HepG2 (cell line): ENCODE measurements around the gene SLC8B1. TPM values are rescaled to one million over a fixed set of nuclear protein-coding genes. Genes with fewer than 3 reads are reported as not detected.

Experiments
- ARID3A ChIP-seq: IDR thresholded peaks from 2 replicates; pipeline ENCODE4 v1.6.1; 2012; ENCODE audit warnings: low read depth, low read length, improper control_type of control experiment
- ATM ChIP-seq: fragments of 450-650 bp; IDR thresholded peaks from 2 replicates; pipeline ENCODE4 v1.7.1; 2017; ENCODE audit warnings: mild to moderate bottlenecking, borderline replicate concordance
- BORCS8-MEF2B ChIP-seq: sonication (generic); formaldehyde crosslinking; IDR thresholded peaks from 2 replicates; pipeline ENCODE4 v1.8.0; 2022; ENCODE audit warnings: mild to moderate bottlenecking, missing genetic modification reagents
- CBFB ChIP-seq: sonication (generic); formaldehyde crosslinking; IDR thresholded peaks from 2 replicates; pipeline ENCODE4 v1.4.0; 2020; ENCODE audit warnings: missing genetic modification reagents
- CC2D1A ChIP-seq: sonication (generic); formaldehyde crosslinking; IDR thresholded peaks from 2 replicates; pipeline ENCODE4 v1.8.1; 2023; ENCODE audit warnings: mild to moderate bottlenecking, missing genetic modification reagents
- HCFC1 ChIP-seq: fragments of 150-350 bp; IDR thresholded peaks from 2 replicates; pipeline ENCODE4 v1.6.1; 2014; ENCODE audit warnings: low read depth, low read length
- NFATC3 ChIP-seq: sonication (generic); formaldehyde crosslinking; IDR thresholded peaks from 2 replicates; pipeline ENCODE4 v1.5.1; 2020; ENCODE audit warnings: mild to moderate bottlenecking, missing genetic modification reagents
- NRL ChIP-seq: sonication (generic); formaldehyde crosslinking; IDR thresholded peaks from 2 replicates; pipeline ENCODE4 v1.5.0; 2020; ENCODE audit warnings: missing genetic modification reagents, mild to moderate bottlenecking, moderate library complexity, borderline replicate concordance
- SALL2 ChIP-seq: sonication (generic); formaldehyde crosslinking; IDR thresholded peaks from 2 replicates; pipeline ENCODE4 v1.8.1; 2023; ENCODE audit warnings: mild to moderate bottlenecking, missing genetic modification reagents, inconsistent platforms
- TAF15 ChIP-seq: fragments of 200-400 bp; formaldehyde crosslinking; IDR thresholded peaks from one replicate; pipeline ENCODE4 v1.6.1; 2018; ENCODE audit warnings: mild to moderate bottlenecking, low read depth, low read length; ENCODE audit not compliant: poor library complexity, severe bottlenecking
- ZBTB7B ChIP-seq: sonication (generic); formaldehyde crosslinking; IDR thresholded peaks from 2 replicates; pipeline ENCODE4 v1.4.0; 2020; ENCODE audit warnings: missing genetic modification reagents
- ZNF18 ChIP-seq: sonication (generic); formaldehyde crosslinking; IDR thresholded peaks from 2 replicates; pipeline ENCODE4 v1.8.0; 2022; ENCODE audit warnings: mild to moderate bottlenecking, missing genetic modification reagents; ENCODE audit not compliant: insufficient replicate concordance
- ZNF234 ChIP-seq: sonication (generic); formaldehyde crosslinking; conservative IDR thresholded peaks from 2 replicates; pipeline ENCODE4 v1.5.1; 2020; ENCODE audit warnings: mild to moderate bottlenecking, missing genetic modification reagents
- ZNF251 ChIP-seq: sonication (generic); formaldehyde crosslinking; IDR thresholded peaks from 2 replicates; pipeline ENCODE4 v1.9.0; 2021; ENCODE audit warnings: mild to moderate bottlenecking, missing genetic modification reagents
- ZNF276 ChIP-seq: sonication (generic); formaldehyde crosslinking; IDR thresholded peaks from 2 replicates; pipeline ENCODE4 v1.4.0; 2020; ENCODE audit warnings: mild to moderate bottlenecking, low read depth, missing genetic modification reagents
- ZNF609 ChIP-seq: sonication (generic); formaldehyde crosslinking; IDR thresholded peaks from 2 replicates; pipeline ENCODE4 v1.4.0; 2020; ENCODE audit warnings: mild to moderate bottlenecking, missing genetic modification reagents, borderline replicate concordance
- ZNF780A ChIP-seq: sonication (generic); formaldehyde crosslinking; IDR thresholded peaks from 2 replicates; pipeline ENCODE4 v1.8.0; 2022; ENCODE audit warnings: mild to moderate bottlenecking, missing genetic modification reagents, moderate library complexity
- polyA plus RNA-seq, 8 experiments: library from polyadenylated mRNA; depleted of rRNA in 3 of 8; stranded (reverse) in 7 of 8; unstranded in 1 of 8; fragments of >200 nt; fragmentation: Illumina TruSeq in 4 of 8; extraction: Trizol in 4 of 8; gene quantifications; 2 replicates each; pipeline versions ENCODE4 v1.2.1 to v1.2.3, GENCODE V29; 2011 to 2016; ENCODE audit warnings: low read depth in 4 of 8, missing spikeins in 1 of 8, mixed read lengths in 1 of 8; ENCODE audit not compliant: insufficient read depth in 1 of 8
- total RNA-seq, 5 experiments: library from RNA; depleted of rRNA; stranded (reverse); fragments of >200 nt; fragmentation: Illumina TruSeq; extraction: Trizol; gene quantifications; 2 replicates each; pipeline ENCODE4 v1.2.3, GENCODE V29; 2016; ENCODE audit warnings: low read depth in 1 of 5
- TF ChIP-seq, protein P1 (sequence below): sonication (generic); formaldehyde crosslinking; IDR thresholded peaks from 2 replicates; pipeline ENCODE4 v1.8.0; 2022; ENCODE audit warnings: low read depth, missing genetic modification reagents

Gene SLC8B1
- total and polyA plus RNA-seq, 2 of the 13 experiments (the other 11 are each of a cell fraction or from before 2014, with no cell fraction given) = 6.8 to 8.0 TPM

- TF ChIP-seq ZNF276 (no peak), SALL2 (CRISPR knock-in tag) (no peak), ATM (no peak), ZNF234 (CRISPR knock-in tag) (no peak), TAF15 (no peak), ZNF251 (CRISPR knock-in tag) (no peak), BORCS8-MEF2B (CRISPR knock-in tag) (no peak), ZNF780A (CRISPR knock-in tag) (no peak), CC2D1A (CRISPR knock-in tag) (no peak), HCFC1 (no peak), ZBTB7B (CRISPR knock-in tag) (peak; percentile 58; the same call in 1 of the 2 replicates), NRL (no peak), CBFB (CRISPR knock-in tag) (no peak), NFATC3 (CRISPR knock-in tag) (no peak), ZNF609 (CRISPR knock-in tag) (no peak), ZNF18 (peak; percentile 40), ARID3A (no peak)
- TF ChIP-seq, protein P1, sequence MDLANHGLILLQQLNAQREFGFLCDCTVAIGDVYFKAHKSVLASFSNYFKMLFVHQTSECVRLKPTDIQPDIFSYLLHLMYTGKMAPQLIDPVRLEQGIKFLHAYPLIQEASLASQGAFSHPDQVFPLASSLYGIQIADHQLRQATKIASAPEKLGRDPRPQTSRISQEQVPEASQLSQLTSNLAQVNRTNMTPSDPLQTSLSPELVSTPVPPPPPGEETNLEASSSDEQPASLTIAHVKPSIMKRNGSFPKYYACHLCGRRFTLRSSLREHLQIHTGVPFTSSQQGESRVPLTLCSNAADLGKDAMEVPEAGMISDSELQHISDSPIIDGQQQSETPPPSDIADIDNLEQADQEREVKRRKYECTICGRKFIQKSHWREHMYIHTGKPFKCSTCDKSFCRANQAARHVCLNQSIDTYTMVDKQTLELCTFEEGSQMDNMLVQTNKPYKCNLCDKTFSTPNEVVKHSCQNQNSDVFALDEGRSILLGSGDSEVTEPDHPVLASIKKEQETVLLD (CRISPR knock-in tag) = no peak
Observed at GRCh38 chr12:113271853-113272561, 62.9 kb downstream of the SLC8B1 start (continued).
